Measurements from ENCODE around the gene SHISA5. TPM values are rescaled to one million over a fixed set of nuclear protein-coding genes. Genes with fewer than 3 reads are reported as not detected.
A peak's percentile ranks its signal among the peaks of the same experiment; 100 is the strongest.

Gene SHISA5
- total RNA-seq, 1 experiment from 2014 or later = 137 TPM

DNA sequence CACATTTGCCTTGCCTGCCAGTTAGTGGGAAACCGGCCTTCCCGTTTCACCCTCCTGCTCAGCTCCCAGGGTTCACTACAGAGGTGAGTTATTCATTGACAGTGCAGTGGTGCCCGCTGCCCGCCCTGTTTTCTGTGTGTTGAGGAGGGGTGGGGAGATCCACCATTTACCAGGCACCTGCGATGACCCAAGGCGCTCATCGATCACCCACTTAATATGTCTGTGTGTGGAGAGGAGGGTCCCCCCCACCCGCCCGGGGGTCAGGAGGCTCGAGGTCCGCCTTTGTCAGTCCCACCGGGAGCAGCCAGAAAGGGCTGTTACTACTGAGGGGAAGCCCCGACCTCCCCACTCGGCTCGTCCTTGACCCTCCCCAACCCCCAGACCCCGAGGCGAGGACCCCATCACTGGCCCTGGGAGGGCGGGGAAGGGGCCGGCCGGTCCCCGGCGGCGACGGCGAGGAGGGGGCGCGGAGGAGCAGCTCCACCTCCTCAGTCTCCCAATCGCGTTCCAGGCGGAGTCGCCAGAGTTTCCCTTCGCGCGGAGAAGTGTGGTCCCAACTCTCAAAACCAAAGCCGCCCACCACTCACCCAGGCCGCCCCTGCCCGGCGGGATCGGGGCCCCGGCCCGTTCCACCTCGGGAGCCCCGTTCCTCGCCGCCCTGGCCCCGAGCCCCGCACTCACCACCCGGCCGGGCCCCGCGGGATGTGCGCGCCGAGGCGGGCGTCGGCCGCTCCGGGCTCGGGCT lies 75.2 kb downstream of the SHISA5 start (continued):
- TF ChIP-seq, protein P1, sequence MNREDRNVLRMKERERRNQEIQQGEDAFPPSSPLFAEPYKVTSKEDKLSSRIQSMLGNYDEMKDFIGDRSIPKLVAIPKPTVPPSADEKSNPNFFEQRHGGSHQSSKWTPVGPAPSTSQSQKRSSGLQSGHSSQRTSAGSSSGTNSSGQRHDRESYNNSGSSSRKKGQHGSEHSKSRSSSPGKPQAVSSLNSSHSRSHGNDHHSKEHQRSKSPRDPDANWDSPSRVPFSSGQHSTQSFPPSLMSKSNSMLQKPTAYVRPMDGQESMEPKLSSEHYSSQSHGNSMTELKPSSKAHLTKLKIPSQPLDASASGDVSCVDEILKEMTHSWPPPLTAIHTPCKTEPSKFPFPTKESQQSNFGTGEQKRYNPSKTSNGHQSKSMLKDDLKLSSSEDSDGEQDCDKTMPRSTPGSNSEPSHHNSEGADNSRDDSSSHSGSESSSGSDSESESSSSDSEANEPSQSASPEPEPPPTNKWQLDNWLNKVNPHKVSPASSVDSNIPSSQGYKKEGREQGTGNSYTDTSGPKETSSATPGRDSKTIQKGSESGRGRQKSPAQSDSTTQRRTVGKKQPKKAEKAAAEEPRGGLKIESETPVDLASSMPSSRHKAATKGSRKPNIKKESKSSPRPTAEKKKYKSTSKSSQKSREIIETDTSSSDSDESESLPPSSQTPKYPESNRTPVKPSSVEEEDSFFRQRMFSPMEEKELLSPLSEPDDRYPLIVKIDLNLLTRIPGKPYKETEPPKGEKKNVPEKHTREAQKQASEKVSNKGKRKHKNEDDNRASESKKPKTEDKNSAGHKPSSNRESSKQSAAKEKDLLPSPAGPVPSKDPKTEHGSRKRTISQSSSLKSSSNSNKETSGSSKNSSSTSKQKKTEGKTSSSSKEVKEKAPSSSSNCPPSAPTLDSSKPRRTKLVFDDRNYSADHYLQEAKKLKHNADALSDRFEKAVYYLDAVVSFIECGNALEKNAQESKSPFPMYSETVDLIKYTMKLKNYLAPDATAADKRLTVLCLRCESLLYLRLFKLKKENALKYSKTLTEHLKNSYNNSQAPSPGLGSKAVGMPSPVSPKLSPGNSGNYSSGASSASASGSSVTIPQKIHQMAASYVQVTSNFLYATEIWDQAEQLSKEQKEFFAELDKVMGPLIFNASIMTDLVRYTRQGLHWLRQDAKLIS (CRISPR knock-in tag; IDR thresholded peaks at IDR 0.05; ENCODE audit: borderline replicate concordance) = no peak
- TF ChIP-seq ZNF219 (CRISPR knock-in tag; IDR thresholded peaks at IDR 0.05; ENCODE audit: borderline replicate concordance) = no peak
- TF ChIP-seq, protein P2, sequence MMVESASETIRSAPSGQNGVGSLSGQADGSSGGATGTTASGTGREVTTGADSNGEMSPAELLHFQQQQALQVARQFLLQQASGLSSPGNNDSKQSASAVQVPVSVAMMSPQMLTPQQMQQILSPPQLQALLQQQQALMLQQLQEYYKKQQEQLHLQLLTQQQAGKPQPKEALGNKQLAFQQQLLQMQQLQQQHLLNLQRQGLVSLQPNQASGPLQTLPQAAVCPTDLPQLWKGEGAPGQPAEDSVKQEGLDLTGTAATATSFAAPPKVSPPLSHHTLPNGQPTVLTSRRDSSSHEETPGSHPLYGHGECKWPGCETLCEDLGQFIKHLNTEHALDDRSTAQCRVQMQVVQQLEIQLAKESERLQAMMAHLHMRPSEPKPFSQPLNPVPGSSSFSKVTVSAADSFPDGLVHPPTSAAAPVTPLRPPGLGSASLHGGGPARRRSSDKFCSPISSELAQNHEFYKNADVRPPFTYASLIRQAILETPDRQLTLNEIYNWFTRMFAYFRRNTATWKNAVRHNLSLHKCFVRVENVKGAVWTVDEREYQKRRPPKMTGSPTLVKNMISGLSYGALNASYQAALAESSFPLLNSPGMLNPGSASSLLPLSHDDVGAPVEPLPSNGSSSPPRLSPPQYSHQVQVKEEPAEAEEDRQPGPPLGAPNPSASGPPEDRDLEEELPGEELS (CRISPR knock-in tag; IDR thresholded peaks at IDR 0.05) = 0 out of 2 replicates have a peak, but pooled peaks have one; percentile 14
- TF ChIP-seq TP53 (CRISPR knock-in tag; IDR thresholded peaks at IDR 0.05) = 0 out of 2 replicates have a peak, but pooled peaks have one; percentile 24
- TF ChIP-seq TEAD1 (CRISPR knock-in tag; IDR thresholded peaks at IDR 0.05) = 0 out of 2 replicates have a peak, but pooled peaks have one; percentile 16
- no peak for TF ChIP-seq SP1 (CRISPR knock-in tag; conservative IDR thresholded peaks at IDR 0.05)

DNA sequence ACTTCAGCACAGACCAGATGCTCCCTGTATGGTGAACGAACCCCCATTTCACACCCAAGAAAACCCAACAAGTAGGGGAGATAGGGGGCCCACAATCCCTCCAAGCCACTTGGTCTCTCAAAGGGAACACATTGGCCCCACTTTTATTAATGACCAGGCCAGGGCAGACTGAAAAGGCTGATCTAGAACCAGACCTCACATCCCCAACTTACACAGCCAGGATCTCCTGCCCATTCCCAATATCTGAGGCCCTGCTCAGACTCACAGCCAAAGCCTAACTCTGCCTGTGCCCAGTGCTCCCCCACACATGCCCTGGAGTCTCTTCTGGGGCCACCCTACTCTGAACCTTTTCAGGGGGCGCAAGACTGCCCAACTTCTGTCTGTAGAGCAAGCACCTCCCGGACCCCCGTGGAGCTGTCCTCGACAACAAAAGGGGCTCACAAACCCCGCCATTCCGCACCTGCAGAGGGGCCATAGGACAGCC lies 75.8 kb downstream of the SHISA5 start:
- H3K27me3 Mint-ChIP-seq (ENCODE audit: low read depth) = no peaks in the 10 kb centered on the region
- TF ChIP-seq, protein P3, sequence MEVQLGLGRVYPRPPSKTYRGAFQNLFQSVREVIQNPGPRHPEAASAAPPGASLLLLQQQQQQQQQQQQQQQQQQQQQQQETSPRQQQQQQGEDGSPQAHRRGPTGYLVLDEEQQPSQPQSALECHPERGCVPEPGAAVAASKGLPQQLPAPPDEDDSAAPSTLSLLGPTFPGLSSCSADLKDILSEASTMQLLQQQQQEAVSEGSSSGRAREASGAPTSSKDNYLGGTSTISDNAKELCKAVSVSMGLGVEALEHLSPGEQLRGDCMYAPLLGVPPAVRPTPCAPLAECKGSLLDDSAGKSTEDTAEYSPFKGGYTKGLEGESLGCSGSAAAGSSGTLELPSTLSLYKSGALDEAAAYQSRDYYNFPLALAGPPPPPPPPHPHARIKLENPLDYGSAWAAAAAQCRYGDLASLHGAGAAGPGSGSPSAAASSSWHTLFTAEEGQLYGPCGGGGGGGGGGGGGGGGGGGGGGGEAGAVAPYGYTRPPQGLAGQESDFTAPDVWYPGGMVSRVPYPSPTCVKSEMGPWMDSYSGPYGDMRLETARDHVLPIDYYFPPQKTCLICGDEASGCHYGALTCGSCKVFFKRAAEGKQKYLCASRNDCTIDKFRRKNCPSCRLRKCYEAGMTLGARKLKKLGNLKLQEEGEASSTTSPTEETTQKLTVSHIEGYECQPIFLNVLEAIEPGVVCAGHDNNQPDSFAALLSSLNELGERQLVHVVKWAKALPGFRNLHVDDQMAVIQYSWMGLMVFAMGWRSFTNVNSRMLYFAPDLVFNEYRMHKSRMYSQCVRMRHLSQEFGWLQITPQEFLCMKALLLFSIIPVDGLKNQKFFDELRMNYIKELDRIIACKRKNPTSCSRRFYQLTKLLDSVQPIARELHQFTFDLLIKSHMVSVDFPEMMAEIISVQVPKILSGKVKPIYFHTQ (CRISPR knock-in tag; IDR thresholded peaks at IDR 0.05) = no peak
- no peak for TF ChIP-seq IRF2 (CRISPR knock-in tag; IDR thresholded peaks at IDR 0.05; ENCODE audit: borderline replicate concordance, low read depth)
- TF ChIP-seq, protein P4, sequence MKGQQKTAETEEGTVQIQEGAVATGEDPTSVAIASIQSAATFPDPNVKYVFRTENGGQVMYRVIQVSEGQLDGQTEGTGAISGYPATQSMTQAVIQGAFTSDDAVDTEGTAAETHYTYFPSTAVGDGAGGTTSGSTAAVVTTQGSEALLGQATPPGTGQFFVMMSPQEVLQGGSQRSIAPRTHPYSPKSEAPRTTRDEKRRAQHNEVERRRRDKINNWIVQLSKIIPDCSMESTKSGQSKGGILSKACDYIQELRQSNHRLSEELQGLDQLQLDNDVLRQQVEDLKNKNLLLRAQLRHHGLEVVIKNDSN (CRISPR knock-in tag; IDR thresholded peaks at IDR 0.05) = no peak
- TF ChIP-seq ELF4 (CRISPR knock-in tag; IDR thresholded peaks at IDR 0.05; ENCODE audit: low read depth) = no peak
- no peak for TF ChIP-seq FOXP1 (CRISPR knock-in tag; IDR thresholded peaks at IDR 0.05; ENCODE audit: borderline replicate concordance)
- peaks cover 16% of the 10 kb centered on the region for H3K36me3 Mint-ChIP-seq
- ATAC-seq = no peak
- H3K9me3 Mint-ChIP-seq = no peaks in the 10 kb centered on the region
- peaks cover 57% of the 10 kb centered on the region for H3K4me1 Mint-ChIP-seq
- peak overlapping the region; percentile 75 for H3K4me3 Mint-ChIP-seq
- POLR2A ChIA-PET = interaction anchor here (0.9 to 3.7 kb wide), 7 partner anchors 12 to 185 kb away, joined by 3 to 15 read pairs (median 4); partner anchors contain the start of genes ATRIP, CCDC51, PFKFB4 and TMA7
- CTCF ChIA-PET = interaction anchor here (0.7 to 18.3 kb wide), 6 partner anchors 8 to 151 kb away, joined by 3 to 218 read pairs (median 8); partner anchors contain the start of genes CCDC51 and TMA7
- peak overlapping the region; percentile 86 for H3K27ac Mint-ChIP-seq
- peak; percentile 57 for DNase-seq (ENCODE audit: low spot score)

DNA sequence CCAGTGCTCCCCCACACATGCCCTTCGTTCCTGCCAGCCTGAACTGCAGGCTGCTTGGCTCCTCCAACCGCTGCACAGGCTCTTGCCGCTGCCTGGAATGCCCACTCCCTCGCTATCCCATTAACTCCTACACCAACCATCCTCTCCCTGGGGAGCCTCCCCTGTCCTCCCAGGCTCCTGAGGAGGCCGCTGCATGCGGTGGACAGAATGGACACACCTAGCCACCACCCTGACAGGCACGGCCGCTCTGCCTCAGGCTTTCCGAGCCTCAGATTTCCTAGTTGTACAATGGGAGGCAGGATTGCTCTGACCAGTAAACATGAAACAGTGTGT lies 76.4 kb downstream of the SHISA5 start:
- POLR2A ChIA-PET = no interaction called here
- TF ChIP-seq, protein P5, sequence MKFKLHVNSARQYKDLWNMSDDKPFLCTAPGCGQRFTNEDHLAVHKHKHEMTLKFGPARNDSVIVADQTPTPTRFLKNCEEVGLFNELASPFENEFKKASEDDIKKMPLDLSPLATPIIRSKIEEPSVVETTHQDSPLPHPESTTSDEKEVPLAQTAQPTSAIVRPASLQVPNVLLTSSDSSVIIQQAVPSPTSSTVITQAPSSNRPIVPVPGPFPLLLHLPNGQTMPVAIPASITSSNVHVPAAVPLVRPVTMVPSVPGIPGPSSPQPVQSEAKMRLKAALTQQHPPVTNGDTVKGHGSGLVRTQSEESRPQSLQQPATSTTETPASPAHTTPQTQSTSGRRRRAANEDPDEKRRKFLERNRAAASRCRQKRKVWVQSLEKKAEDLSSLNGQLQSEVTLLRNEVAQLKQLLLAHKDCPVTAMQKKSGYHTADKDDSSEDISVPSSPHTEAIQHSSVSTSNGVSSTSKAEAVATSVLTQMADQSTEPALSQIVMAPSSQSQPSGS (CRISPR knock-in tag; IDR thresholded peaks at IDR 0.05; ENCODE audit: borderline replicate concordance, low read depth) = no peak
- 0 out of 2 replicates have a peak, but pooled peaks have one; percentile 20 for TF ChIP-seq TEAD4 (CRISPR knock-in tag; IDR thresholded peaks at IDR 0.05)
- H3K27ac Mint-ChIP-seq = peak overlapping the region; percentile 86
- CTCF ChIA-PET = interaction anchor here (8.2 to 18.3 kb wide), 2 partner anchors 9 to 27 kb away, joined by 142 to 218 read pairs; no protein-coding TSS in a partner anchor
- H3K4me3 Mint-ChIP-seq = peak overlapping the region; percentile 75
- H3K4me1 Mint-ChIP-seq = peaks cover 54% of the 10 kb centered on the region
- DNase-seq (ENCODE audit: low spot score) (no peak), ATAC-seq (no peak)
- peaks cover 12% of the 10 kb centered on the region for H3K36me3 Mint-ChIP-seq
- no peaks in the 10 kb centered on the region for H3K27me3 Mint-ChIP-seq (ENCODE audit: low read depth)
- H3K9me3 Mint-ChIP-seq = no peaks in the 10 kb centered on the region
